HG03432 (cell line): Measurements from ENCODE around the gene PARD3.

ENCODE experiments used
- ATAC-seq: cut with Tn5 transposase; IDR thresholded peaks from one replicate; pipeline ENCODE4 v1.9.1; 2021; ENCODE audit warnings: mild to moderate bottlenecking, moderate library complexity; ENCODE audit not compliant: unreplicated experiment

Gene PARD3

DNA sequence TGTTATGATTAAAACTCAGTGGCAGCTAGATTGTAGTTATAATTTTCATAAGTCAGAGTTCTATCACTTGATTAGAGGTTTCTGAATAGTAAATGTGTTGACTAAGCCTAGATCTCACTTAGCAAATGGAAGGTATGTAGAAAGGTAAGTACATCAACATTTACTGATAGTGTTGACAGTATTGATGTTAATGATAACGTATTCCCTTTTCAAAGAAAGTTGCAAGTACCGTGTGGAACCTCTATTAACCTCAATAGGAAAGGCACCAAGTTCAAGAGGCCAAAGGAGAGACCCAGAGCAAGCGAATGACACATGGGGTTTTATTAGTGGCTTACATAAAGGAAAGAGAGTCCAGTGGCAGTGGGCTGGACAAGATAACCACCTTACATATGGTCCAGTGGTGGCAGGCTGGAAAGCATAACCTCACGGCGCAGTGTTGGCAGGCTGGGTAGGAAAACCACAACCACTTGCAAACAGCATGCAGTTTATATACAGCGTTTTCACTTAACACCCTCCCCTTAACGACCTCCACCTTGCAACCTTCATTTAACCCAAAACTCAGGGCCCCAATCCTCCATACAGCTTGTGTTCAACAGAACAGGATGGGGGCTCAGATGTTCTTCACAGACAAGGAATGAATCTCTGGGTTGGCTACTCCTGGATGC is 611.0 kb downstream of the PARD3 start:
- ATAC-seq = no peak

DNA sequence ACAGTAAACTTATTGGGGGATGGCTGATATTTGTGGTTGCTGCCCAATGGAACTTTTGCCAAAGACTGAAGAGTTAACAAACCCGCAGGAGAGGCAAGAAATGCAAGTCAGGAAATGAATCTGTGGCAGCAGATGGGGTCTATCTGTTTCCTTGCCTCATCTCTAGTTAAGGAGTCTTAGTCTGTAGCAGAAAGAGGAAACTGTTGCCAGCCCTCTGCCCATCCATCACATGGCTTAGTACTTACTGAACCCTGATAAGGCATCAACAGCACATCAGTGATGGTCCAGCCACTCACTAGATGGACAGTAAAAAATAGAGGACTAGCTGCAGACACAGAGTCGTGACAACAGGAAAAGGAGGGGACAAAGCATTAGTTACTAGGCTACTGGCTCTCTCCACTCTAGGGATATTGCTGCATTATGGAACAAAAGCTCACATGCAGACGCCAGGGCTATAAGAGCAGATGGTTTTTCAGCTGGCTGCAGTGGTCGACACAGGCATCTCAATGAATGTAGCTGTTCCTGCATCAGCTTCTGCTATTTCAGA is 614.7 kb downstream of the PARD3 start:
- no peak for ATAC-seq

DNA sequence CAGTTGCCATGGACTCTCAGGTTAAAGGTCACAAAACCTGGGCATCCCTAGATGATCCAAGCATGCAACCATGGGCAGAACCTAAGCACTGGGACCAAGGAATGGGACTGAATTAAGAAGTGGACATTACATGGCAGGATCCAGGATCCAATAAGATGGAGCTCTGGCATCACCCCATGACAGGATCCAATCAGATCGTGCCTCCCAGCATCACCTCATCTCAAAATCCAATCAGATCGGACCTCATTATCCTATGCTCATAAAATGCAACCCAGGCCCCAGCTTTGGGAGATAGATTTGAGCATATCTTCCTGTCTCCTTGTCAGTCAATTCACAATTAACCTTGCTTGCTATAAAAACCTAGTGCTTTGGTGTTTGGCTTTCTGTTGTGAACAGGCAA is 616.1 kb downstream of the PARD3 start:
- no peak for ATAC-seq

DNA sequence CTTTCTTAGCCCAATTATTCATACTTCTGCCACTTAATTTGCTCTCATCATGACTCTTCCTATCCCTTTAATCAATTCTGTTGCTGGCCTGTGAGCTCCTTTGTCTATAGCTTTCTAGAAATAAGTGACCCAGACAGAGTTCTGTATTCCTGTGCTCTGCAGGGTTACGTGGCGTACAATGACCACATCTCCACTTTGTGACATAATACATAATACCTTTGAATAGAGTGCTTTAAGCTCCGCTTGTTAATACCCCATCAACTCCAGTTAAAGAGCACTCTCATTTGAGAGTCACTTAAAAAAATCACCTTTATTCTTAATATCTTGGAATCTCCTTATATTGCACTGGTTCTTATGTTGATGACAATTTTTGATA is 619.0 kb downstream of the PARD3 start:
- no peak for ATAC-seq

DNA sequence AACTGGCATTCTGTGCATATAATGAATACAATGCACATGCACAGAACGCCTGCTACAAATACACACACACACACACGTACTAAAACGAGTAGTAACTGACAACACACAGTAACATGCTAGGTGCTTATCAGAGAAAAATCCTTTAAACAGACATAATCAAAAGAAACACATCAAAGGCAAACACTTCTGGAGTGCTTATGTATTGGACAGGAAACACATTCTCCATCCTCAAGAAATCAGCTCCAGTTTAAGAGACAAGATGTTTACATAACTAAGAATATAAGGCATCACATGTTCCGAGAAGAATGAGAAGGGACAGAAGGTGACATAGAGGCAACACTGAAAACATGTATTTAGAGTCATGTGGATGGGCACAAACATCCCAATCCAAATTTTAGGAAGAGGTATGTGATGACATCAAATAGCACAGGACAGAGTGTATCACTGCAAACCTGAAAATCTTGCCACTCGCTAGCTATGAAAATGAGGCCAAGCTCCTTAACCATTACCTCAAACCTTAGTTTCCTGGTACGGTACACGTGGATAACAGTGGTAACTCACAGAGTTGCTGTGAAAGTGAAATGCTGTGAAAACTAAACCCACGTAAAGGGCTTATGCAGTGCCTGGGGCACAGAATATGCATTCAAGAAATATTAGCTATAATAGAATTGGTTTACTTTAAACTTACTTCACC is 619.6 kb downstream of the PARD3 start:
- ATAC-seq = no peak

DNA sequence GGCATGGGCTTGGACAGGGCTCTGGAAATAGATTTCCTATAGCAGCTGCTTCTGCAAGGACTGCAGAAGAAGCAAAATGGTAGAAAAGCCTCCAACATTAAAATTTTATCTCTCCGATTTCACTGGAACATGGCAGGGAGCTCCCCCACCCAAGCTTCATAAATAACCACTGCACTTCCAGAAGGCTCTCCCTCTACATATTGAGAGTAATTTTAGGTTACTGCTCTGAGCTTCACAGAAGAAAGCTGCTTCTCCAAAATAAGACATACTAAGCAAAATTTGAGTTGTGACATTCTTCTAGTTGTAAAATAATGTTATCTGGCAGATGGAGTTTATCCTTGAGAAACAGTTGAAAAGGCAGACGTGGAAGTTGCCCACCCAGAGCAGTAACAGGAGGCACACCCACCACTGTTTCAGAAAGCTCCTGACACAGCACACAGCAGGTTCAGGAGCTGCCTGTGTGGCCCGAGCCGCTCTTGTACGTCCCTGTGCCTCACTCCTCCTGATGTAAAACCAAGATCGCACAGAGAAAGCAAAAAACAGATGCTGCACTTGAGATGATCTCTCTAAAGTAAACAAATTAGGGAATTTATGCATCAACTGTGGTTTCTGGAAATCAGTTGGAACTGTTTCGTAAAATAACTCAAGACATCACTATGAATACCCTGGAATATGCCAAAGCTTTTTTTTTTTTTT is 621.0 kb downstream of the PARD3 start:
- no peak for ATAC-seq

DNA sequence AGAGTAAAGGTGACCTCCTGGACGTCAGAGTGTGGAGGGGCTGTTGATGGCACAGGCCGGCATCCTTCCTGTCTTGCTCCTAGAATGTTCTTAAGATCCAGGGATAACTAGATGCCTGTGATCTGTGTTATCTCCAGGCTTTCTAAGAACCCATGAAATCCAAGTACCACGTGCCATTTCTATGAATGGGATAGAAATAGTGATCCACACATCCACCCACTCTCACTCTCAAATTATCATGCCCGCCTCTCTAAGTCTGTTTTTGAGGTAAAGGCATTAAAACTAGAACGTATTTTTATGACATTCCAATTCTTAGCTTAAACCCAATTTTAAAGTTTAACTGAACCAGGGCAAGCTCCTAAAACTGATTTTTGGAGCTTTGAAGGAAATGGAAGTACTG is 622.5 kb downstream of the PARD3 start:
- ATAC-seq = no peak

DNA sequence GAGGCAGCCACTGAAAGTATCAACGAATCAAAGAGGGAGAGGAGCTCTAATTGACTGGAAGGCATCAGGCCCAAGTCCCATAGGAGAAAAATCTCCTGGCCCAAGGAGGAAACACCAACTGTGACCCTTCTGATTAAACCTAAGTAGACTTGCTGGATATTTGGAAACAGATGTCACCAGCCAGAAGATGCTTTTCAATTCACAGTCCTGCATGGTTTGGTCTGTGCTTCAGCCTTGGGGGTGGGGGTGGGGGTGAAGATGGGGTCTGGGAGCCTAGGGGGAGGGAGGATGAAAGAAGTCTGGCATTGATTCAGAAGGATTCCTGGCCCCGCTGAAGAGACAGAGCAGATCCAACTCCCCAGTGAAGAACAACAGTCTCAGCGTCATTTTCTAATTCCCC is 623.7 kb downstream of the PARD3 start:
- no peak for ATAC-seq

DNA sequence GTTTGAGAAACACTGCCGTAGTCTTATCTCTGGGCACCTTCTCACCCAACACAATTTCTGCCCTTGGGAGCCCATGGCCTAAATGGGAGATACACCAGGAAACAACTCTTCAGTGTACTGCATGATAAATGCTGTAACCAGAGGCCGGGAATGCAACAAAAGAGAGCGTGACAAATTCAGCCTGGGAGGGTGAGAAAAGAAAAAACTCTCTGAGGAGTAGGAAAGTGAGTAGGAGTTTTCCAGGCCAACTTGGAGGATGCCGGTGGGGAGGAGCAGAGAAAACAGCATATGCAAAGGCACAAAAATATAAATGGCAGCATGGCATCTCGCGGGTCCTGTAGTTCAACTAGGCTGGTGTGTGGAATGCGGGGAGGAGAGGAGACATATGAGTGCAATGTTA is 624.5 kb downstream of the PARD3 start:
- ATAC-seq = no peak

DNA sequence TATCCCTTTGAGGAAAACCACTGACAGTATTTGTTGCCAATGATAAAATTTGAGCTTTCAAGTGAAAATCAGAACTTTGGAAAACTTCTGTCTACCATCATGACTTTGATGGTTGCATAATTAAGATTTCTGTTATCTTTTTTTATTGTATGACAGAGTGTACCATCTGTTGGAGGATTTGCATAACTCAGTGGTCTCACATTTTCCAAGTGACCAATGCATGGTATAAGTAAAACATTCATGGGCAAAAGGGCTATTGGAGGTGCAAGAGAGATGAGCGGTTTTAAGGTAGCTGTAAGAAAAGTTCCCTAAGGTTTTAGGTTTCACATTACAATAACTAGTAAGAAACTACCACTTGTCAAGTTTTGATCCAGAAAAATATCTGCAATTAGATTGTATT is 625.3 kb downstream of the PARD3 start:
- ATAC-seq = no peak

DNA sequence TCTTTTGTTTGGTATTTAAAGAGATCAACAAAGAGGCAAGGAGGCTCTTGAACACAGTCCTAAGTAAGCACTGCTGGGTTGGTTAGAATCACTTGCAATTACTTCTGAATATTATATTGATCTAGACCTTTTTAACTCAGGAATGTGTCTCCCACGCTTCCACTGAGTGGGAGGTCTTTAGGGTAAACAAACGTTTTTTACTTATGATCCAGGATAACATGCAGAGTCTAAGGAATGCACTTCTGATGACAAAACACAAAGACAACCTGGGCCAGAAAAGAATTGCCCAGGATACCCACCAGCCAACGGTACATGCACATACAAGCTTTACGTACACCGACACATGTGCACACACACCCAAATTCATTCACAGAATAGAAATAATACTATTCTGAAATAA is 626.9 kb downstream of the PARD3 start:
- no peak for ATAC-seq

DNA sequence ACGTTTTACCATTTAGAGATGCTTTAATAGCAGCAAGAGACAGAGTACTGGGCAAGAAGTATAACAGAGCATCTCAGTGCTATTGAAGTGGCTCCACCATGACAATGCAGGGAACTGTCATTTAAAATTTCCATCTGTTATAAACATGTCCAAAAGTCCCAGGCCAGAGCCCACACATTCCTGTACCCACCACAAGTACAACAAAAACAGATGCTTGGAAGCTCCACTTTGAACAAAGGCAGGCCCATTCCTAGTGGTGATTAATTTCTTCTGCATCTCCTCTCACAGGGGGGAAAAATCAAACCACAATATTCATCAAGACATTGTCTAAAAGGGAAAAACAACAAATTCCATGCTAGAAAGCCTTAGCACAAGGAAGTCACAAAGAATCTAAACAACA is 627.9 kb downstream of the PARD3 start:
- ATAC-seq = no peak

DNA sequence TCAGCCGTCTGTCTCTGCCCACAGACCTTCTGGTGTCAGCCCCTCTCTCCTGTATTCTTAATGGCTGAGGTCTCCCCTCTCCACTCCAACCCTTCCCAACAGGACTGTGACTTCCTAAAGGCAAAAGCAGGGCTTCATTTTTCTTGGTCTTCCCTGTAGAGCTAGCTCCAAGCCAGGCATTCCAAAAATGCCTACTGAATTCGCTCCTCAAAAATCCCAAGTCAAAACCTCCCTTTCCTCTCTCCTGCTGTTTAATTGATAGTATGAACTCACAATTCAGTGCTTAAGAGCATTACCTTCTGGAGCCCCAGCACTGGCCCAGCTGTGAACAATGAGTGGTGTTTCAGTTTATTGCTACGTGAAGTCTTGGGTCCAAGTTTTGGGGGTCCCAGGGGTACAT is 628.4 kb downstream of the PARD3 start:
- ATAC-seq = no peak

DNA sequence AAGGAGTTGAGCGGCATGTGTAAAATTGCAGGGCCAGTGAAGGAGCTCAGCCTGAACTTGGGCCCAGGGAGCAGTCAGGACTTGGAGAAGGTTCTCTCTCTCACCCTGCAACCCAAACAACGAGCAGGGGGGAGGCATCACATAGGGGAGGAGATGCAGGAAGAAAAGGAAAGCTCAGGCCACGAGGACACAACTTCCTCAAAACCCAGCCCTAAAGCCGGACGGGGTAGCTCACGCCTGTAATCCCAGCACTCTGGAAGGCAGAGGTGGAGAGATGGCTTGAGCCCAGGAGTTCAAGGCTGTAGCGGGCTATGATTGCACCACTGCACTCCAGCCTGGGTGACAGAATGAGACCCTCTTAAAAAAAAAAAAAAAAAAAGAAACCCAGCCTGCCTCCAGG is 629.1 kb downstream of the PARD3 start:
- ATAC-seq = no peak

DNA sequence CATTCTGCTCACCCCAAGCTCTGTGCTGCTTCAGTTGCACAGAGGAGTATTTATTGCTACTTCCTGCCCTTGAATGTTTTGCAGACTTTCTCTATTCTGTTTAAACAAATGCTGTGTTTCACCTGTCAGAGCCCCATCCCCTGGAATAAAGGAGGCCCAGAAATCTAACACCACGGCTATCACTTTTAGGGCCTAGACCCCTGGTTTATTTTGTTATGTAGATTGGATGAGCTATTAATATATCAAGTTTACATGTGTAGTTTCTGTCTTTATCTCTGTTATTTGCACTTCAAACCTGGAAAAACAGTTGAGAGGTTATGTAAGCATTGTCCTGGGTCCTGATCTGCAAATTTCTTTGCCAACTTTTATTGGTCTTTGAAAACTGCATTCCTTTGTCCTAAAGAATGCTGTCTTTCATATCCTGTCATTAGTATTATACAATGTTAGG is 630.1 kb downstream of the PARD3 start:
- ATAC-seq = no peak

DNA sequence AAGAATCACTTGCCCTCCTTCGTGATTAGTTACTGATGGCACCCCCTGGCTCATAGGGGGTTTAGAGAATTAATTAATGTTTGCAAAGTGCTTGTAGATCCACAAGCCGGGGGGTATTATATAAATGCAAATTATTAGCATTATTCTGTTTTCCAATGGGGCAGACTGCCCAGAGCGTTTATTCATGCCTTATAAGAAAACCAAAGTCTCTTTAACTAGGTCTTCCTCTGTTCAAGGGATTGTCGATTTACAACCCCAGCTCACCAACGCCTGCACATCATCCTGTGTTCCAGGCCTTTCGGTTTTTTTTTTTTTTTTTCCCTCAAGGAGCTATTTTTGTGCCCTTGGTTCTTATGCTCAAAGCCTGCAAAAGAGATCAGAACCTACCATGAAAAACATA is 630.7 kb downstream of the PARD3 start:
- ATAC-seq = no peak

DNA sequence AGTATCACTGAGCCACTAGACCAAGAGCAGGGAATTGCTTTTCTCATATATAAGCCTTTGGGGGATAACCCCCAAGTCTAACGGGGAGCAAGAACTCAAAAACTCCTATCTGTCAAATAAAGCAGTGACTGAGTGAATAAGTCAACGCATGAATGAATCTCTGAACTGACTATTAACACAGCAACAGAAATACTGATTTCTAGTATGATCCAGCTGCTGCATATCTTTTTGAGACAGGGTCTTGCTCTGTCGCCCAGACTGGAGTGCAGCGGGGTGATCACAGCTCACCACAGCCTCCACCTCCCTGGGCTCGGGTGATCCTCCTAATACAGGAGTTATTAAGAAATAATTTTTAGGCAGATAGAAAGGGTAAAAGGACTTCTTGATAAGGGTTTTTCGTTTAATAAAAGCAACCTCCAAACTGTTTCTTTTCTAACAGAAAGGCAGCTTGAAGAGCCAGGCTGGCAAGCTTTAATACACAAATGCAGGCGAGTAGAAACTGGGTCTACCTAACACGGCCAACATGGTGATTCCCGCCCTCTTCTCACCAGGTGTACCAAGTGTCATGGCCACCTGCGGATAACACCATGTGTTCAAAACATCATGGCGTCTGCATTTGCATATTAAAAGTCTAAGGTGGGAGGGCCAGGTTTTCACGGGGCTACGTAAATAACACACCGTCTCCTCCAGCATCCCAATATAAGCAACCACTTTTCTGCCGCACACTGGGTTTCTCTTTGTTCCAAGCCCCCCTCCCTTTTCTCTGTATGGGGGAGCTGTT is 631.9 kb downstream of the PARD3 start:
- ATAC-seq = no peak

DNA sequence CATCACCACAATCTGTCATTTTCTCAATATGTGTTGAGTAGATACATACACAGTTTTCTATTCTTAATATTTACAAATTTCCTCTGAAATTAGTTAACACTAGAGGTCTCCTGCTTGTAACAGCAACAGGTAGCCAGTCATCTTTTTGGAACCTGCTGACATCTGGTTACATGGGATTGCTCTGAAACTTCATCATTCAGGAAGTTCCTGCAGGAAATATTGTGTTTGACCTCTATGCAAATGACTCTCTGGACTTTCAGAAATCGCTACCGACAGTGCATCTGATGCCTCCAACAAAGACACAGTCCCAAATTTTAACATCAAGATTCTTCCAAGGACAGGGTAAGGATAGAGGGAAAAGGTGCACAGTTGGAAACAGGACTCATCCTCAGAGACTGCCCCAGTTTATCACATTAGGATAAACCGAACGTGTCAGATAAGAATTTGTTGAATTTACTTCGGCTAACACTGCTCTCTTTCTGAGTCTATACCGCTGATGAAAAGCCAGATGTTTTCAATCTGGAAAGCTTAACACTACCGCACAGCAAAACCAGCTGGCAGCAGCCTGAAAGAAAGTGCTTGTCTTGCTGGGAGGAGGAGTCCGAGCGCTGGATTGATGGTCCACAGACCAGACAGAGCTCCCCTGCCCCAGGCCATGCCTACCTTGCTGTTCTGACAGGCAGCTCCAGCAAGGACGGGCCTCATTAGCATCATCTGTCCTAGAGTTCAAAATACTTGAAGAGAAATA is 633.4 kb downstream of the PARD3 start:
- no peak for ATAC-seq

DNA sequence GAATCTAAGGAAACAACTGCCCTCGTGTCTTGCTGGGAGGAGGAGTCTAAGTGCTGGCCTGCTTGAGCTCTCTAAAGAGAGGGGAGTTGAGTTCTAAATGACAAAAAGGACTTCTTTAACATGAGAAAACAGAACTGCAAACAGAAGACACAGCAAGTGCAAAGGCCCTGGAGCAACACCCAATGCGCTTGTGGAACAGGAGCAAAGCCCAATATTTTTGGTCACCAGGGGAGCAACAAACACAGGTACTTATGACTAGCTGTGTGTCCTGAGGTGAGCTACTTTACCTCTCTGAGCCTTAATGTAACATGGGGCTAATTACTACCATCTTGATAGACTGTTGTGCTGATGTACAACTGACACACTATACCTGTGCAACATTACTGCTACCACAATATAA is 634.3 kb downstream of the PARD3 start:
- ATAC-seq = no peak

DNA sequence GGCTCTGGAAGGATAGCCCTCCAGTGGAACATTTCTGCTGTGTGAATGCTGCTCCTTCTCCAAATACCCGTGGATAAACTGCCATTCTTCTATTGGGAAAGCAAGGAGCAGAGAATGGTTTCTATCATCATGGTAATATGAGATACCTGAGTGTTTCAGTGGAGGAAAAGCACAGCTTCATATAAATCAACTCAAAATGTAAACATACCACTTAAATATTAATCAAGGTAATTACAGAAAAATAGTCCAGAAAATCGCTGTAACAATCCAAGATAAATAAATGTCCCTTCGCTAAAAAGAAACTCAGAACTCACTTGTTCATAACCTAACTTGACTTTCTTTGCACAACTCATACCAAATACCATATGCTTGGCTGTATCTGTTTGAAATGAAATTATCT is 635.8 kb downstream of the PARD3 start:
- no peak for ATAC-seq

DNA sequence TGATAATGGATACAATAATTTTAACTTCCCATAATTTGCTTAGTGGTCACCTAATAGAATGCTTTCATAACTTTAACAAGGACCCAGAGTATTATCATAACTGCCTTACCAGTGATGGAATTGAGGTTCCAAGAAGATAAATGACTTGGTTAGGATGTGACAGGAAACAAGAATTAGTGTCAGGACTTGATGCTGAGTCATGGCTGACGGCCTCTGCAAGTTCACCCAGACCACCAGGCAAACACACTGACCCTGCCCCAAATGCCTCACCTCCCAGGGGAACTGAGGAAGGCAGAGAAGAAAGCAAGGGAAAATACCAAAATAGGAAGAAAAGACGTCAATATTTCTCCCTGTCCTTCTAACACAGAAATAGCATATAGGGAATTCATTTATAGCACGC is 636.3 kb downstream of the PARD3 start:
- no peak for ATAC-seq
